ENCODE data around the gene SYNRG.
A peak's percentile ranks its signal among the peaks of the same experiment; 100 is the strongest.
"Not testable (repeated sequence)": the region's sequence is repeated elsewhere in the genome, so short reads cannot be mapped to it uniquely, and the experiment has no call there.

SYNRG gene

DNA sequence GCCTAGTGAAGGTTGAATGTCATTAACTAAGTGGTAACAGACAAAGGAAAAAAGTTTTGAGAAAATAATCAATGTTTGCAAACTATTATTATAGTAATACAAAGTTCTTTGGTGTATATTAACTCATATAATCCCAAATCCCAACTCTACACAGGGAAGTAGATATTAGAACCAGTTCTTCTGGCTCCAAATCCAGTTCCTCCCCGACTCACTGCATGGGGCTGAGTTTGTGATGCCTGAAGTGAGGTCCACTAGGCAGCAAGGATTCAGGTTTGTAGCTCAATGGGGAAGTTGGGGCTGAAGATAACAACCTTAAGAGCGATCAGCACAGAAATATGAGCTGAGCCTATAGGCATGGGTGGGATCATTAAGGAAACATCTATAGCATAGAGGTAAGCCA lies 5.6 kb upstream of the SYNRG start:
- no peaks in the 10 kb centered on the region for H3K9me3 Mint-ChIP-seq
- no peaks in the 10 kb centered on the region for H3K27me3 Mint-ChIP-seq (ENCODE audit: low read depth, poor library complexity)
- peaks cover 31% of the 10 kb centered on the region for H3K36me3 Mint-ChIP-seq (ENCODE audit: low read depth)
- no peak overlapping the region for H3K27ac Mint-ChIP-seq
- TF ChIP-seq, protein P1, sequence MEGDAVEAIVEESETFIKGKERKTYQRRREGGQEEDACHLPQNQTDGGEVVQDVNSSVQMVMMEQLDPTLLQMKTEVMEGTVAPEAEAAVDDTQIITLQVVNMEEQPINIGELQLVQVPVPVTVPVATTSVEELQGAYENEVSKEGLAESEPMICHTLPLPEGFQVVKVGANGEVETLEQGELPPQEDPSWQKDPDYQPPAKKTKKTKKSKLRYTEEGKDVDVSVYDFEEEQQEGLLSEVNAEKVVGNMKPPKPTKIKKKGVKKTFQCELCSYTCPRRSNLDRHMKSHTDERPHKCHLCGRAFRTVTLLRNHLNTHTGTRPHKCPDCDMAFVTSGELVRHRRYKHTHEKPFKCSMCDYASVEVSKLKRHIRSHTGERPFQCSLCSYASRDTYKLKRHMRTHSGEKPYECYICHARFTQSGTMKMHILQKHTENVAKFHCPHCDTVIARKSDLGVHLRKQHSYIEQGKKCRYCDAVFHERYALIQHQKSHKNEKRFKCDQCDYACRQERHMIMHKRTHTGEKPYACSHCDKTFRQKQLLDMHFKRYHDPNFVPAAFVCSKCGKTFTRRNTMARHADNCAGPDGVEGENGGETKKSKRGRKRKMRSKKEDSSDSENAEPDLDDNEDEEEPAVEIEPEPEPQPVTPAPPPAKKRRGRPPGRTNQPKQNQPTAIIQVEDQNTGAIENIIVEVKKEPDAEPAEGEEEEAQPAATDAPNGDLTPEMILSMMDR (IDR thresholded peaks at IDR 0.05) = no peak
- peaks cover 2% of the 10 kb centered on the region for H3K4me1 Mint-ChIP-seq
- no peak overlapping the region for H3K4me3 Mint-ChIP-seq
- no peak for DNase-seq

- DNase-seq = no peak
- TF ChIP-seq, protein P1 (IDR thresholded peaks at IDR 0.05) = no peak
- Mint-ChIP-seq H3K9me3 (no peaks in the 10 kb centered on the region), H3K27me3 (ENCODE audit: low read depth, poor library complexity) (no peaks in the 10 kb centered on the region), H3K4me1 (peaks cover 6% of the 10 kb centered on the region), H3K4me3 (no peak overlapping the region), H3K27ac (no peak overlapping the region), H3K36me3 (ENCODE audit: low read depth) (peaks cover 29% of the 10 kb centered on the region)
These were observed 5.2 kb upstream of the SYNRG start for GRCh38 chr17:37614391-37614790.

GRCh38 chr17:37610971-37611370 lies 1.8 kb upstream of the SYNRG start:
- H3K4me1 Mint-ChIP-seq = peaks cover 23% of the 10 kb centered on the region
- TF ChIP-seq, protein P1 (IDR thresholded peaks at IDR 0.05) = no peak
- DNase-seq = no peak
- H3K4me3 Mint-ChIP-seq = peak overlapping the region; percentile 2
- no peaks in the 10 kb centered on the region for H3K27me3 Mint-ChIP-seq (ENCODE audit: low read depth, poor library complexity)
- peaks cover under 1% of the 10 kb centered on the region for H3K9me3 Mint-ChIP-seq
- H3K36me3 Mint-ChIP-seq (ENCODE audit: low read depth) = peaks cover 34% of the 10 kb centered on the region
- peak overlapping the region; percentile 62 for H3K27ac Mint-ChIP-seq

DNA sequence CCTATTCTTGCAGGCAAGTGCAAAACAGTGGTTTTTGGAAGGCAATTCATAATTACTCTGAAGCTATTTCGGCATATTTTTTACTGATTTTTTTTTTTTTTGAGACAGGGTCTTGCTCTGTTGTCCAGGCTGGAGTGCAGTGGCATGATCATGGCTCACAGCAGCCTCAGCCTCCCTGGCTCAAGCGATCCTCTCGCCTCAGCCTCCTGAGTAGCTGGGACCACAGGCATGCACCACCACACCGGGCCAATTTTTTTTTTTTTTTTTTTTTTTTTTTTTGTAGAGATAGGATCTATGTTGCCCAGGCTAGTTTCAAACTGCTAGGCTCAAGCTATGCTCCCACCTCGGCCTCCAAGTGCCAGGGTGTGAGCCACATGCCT lies 813 bp upstream of the SYNRG start:
- Mint-ChIP-seq H3K27ac (peak overlapping the region; percentile 93), H3K4me1 (peaks cover 24% of the 10 kb centered on the region), H3K4me3 (peak overlapping the region; percentile 94), H3K36me3 (ENCODE audit: low read depth) (peaks cover 43% of the 10 kb centered on the region)
- not testable (repeated sequence) for H3K9me3 Mint-ChIP-seq; DNase-seq; H3K27me3 Mint-ChIP-seq (ENCODE audit: low read depth, poor library complexity)

- H3K4me3 Mint-ChIP-seq = peak overlapping the region; percentile 94
- peaks cover 17% of the 10 kb centered on the region for H3K9me3 Mint-ChIP-seq
- H3K27ac Mint-ChIP-seq = peak overlapping the region; percentile 97
- H3K36me3 Mint-ChIP-seq (ENCODE audit: low read depth) = peaks cover 49% of the 10 kb centered on the region
- TF ChIP-seq, protein P1 (IDR thresholded peaks at IDR 0.05) = no peak
- H3K27me3 Mint-ChIP-seq (ENCODE audit: low read depth, poor library complexity) = no peaks in the 10 kb centered on the region
- no peak for DNase-seq
- peaks cover 24% of the 10 kb centered on the region for H3K4me1 Mint-ChIP-seq
These were observed 658 bp downstream of the SYNRG start for GRCh38 chr17:37608351-37609169.

DNA sequence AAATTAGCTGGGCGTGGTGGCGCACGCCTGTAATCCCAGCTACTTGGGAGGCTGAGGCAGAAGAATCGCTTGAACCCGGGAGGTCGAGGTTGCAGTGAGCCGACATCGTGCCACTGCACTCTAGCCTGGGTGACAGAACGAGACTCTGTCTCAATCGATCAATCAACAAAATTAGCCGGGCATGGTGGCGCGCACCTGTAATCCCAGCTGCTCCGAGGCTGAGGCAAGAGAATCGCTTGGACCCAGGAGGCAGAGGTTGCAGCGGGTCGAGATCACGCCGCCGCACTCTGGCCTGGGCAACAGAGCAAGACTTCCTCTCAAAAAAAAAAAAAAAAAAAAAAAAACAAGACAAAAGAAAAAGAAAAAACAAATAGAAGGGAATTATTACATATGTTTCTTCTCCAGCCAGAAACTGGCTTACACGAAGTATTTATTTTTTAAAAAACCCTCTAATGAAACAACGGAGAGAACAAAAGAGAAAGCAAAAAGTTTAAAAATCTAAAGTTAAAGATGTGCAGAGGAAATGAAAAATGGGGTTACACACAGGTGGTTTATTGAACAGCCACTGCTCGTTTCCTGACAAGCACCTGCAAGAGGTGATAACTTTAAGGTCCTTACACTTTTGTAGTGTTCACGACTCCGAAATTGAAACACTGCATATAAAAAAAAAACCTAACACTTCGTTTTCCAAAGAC lies 1.4 kb downstream of the SYNRG start:
- Mint-ChIP-seq H3K36me3 (ENCODE audit: low read depth) (peaks cover 49% of the 10 kb centered on the region), H3K4me3 (peak overlapping the region; percentile 94), H3K27me3 (ENCODE audit: low read depth, poor library complexity) (no peaks in the 10 kb centered on the region), H3K27ac (peak overlapping the region; percentile 74), H3K4me1 (peaks cover 24% of the 10 kb centered on the region), H3K9me3 (peaks cover 22% of the 10 kb centered on the region)
- DNase-seq = no peak
- TF ChIP-seq, protein P1 (IDR thresholded peaks at IDR 0.05) = no peak

All from nephron progenitor cell (in vitro differentiated cells).